ENCODE data around the gene GFAP.
A peak's percentile ranks its signal among the peaks of the same experiment; 100 is the strongest.

The GFAP gene

GRCh38 chr17:44901411-44901921, 13.8 kb downstream of the GFAP start:
- in situ Hi-C loops (cut with HindIII; ENCODE audit: low sequenced_read_pairs): no loop called here
- DNase-seq (ENCODE audit: low read depth, low spot score): peak; percentile 74
- H3K4me3 ChIP-seq (ENCODE audit: low read depth, low read length): no peak overlapping the region
- TF ChIP-seq CTCF (IDR thresholded peaks at IDR 0.05; ENCODE audit: low read depth, low read length): no peak

GRCh38 chr17:44900894-44901293, 14.4 kb downstream of the GFAP start:
- H3K4me3 ChIP-seq (ENCODE audit: low read depth, low read length): no peak overlapping the region
- DNase-seq (ENCODE audit: low read depth, low spot score): peak; percentile 90

GRCh38 chr17:44899074-44899782, 16.1 kb downstream of the GFAP start, which contains the start of gene EFTUD2:
TSS of gene EFTUD2 (minus strand) at chr17:44899445. CDS start at chr17:44894521, 4,924 bp downstream.
- peak; percentile 90 for DNase-seq (ENCODE audit: low read depth, low spot score)
- H3K4me3 ChIP-seq (ENCODE audit: low read depth, low read length): peak within 1 kb of the TSS; percentile 80
- in situ Hi-C loops (cut with HindIII; ENCODE audit: low sequenced_read_pairs): no loop called here
- no peak for TF ChIP-seq CTCF (IDR thresholded peaks at IDR 0.05; ENCODE audit: low read depth, low read length)

More at GRCh38 chr17:44900894-44901293, 14.4 kb downstream of the GFAP start:
- in situ Hi-C loops (cut with HindIII; ENCODE audit: low sequenced_read_pairs): no loop called here
- no peak for TF ChIP-seq CTCF (IDR thresholded peaks at IDR 0.05; ENCODE audit: low read depth, low read length)

- H3K4me3 ChIP-seq (ENCODE audit: low read depth, low read length): peak overlapping the region; percentile 80
- no peak for DNase-seq (ENCODE audit: low read depth, low spot score)
- TF ChIP-seq CTCF (IDR thresholded peaks at IDR 0.05; ENCODE audit: low read depth, low read length): no peak
- in situ Hi-C loops (cut with HindIII; ENCODE audit: low sequenced_read_pairs): no loop called here
These were observed 16.6 kb downstream of the GFAP start for GRCh38 chr17:44898768-44899073.

- no peak for DNase-seq (ENCODE audit: low read depth, low spot score)
- no peak for TF ChIP-seq CTCF (IDR thresholded peaks at IDR 0.05; ENCODE audit: low read depth, low read length)
- no peak overlapping the region for H3K4me3 ChIP-seq (ENCODE audit: low read depth, low read length)
- in situ Hi-C loops (cut with HindIII; ENCODE audit: low sequenced_read_pairs): no loop called here
These were observed 20.7 kb downstream of the GFAP start for GRCh38 chr17:44894642-44895041.

GRCh38 chr17:44892250-44892649, 23.1 kb downstream of the GFAP start:
- DNase-seq (ENCODE audit: low read depth, low spot score): no peak
- in situ Hi-C loops (cut with HindIII; ENCODE audit: low sequenced_read_pairs): no loop called here
- H3K4me3 ChIP-seq (ENCODE audit: low read depth, low read length): no peak overlapping the region
- TF ChIP-seq CTCF (IDR thresholded peaks at IDR 0.05; ENCODE audit: low read depth, low read length): no peak

Data from astrocyte of the spinal cord (primary cell).